GM10266 (cell line): ENCODE results near the gene DDX42.

Experiments used
- DNase-seq: peaks from one replicate; pipeline ENCODE4 v3.0.0; 2012; ENCODE audit errors: extremely low spot score
- TF ChIP-seq, protein P1 (sequence below): IDR thresholded peaks from 2 replicates; pipeline ENCODE4 v1.5.1; 2012; ENCODE audit warnings: mild to moderate bottlenecking, low read depth; ENCODE audit not compliant: control insufficient read depth, insufficient read depth; ENCODE audit errors: missing control alignments

The DDX42 gene, protein sequence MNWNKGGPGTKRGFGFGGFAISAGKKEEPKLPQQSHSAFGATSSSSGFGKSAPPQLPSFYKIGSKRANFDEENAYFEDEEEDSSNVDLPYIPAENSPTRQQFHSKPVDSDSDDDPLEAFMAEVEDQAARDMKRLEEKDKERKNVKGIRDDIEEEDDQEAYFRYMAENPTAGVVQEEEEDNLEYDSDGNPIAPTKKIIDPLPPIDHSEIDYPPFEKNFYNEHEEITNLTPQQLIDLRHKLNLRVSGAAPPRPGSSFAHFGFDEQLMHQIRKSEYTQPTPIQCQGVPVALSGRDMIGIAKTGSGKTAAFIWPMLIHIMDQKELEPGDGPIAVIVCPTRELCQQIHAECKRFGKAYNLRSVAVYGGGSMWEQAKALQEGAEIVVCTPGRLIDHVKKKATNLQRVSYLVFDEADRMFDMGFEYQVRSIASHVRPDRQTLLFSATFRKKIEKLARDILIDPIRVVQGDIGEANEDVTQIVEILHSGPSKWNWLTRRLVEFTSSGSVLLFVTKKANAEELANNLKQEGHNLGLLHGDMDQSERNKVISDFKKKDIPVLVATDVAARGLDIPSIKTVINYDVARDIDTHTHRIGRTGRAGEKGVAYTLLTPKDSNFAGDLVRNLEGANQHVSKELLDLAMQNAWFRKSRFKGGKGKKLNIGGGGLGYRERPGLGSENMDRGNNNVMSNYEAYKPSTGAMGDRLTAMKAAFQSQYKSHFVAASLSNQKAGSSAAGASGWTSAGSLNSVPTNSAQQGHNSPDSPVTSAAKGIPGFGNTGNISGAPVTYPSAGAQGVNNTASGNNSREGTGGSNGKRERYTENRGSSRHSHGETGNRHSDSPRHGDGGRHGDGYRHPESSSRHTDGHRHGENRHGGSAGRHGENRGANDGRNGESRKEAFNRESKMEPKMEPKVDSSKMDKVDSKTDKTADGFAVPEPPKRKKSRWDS

DNA sequence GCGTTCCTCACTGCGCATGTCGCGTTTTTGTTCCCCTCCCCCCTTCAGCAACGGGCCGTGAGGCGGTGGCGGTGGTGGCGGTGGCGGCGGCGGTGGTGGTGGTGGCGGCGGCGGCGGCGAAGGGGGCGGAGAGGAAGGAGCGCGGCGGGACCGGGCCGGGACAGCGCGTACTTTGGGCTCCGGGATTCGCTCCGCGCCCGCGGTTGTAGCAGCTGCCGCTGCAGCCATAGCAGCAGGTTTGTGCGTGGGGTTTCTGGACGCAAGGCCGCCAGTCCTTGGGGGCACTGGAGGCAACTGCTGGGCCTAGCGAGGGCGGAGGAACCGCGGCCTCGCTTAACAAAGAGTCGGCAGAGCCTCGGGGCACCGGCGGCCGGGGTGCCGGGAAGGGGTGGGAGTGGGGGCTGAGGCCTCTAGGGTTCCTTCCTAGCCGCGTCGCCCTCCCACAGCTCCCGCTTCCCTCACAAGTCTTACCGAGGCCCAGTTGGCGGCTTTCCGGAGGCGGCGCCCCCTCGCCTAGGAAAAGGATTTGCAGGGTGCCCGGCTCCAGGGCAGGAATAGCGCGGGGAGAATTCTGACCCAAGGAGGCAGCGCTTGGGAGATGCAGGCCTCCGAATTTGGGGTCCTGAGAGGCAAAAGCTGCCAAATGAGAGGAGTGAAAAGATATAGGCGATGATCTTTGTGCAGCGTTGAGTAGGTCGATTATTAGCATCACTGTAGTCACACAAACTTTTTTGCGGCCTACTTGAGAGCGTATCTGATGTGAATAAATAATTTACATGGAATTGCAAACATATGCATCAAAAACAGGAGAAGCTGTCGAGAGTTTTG, at the start of gene DDX42:
Gene DDX42, plus strand, starts transcription at position 30 of the 828 bp plus-strand sequence. CDS start 12,880 bp downstream, outside the sequence.
- no peak for DNase-seq

DNA sequence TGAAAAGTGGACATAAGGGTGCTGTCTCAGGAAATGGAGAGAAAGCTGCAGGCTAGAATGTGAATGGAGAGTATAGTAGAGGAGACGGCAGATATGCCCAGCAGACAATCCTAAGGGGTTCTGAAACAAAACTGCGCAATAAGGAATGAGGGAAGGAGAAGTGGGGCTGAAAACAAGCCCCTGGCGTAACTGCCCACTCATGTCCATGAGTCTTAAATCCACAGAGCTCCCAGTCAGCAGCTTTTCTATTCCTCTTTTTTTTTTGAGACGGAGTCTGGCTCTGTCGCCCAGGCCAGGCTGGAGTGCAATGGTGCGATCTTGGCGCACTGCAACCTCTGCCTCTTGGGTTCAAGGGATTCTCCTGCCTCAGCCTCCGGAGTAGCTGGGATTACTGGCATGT, 38.3 kb upstream of the DDX42 start:
- TF ChIP-seq, protein P1, sequence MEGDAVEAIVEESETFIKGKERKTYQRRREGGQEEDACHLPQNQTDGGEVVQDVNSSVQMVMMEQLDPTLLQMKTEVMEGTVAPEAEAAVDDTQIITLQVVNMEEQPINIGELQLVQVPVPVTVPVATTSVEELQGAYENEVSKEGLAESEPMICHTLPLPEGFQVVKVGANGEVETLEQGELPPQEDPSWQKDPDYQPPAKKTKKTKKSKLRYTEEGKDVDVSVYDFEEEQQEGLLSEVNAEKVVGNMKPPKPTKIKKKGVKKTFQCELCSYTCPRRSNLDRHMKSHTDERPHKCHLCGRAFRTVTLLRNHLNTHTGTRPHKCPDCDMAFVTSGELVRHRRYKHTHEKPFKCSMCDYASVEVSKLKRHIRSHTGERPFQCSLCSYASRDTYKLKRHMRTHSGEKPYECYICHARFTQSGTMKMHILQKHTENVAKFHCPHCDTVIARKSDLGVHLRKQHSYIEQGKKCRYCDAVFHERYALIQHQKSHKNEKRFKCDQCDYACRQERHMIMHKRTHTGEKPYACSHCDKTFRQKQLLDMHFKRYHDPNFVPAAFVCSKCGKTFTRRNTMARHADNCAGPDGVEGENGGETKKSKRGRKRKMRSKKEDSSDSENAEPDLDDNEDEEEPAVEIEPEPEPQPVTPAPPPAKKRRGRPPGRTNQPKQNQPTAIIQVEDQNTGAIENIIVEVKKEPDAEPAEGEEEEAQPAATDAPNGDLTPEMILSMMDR, result no peak
- DNase-seq, result no peak

More for the DNA sequence above, at the start of gene DDX42:
- TF ChIP-seq, protein P1, result peak; percentile 2

DNA sequence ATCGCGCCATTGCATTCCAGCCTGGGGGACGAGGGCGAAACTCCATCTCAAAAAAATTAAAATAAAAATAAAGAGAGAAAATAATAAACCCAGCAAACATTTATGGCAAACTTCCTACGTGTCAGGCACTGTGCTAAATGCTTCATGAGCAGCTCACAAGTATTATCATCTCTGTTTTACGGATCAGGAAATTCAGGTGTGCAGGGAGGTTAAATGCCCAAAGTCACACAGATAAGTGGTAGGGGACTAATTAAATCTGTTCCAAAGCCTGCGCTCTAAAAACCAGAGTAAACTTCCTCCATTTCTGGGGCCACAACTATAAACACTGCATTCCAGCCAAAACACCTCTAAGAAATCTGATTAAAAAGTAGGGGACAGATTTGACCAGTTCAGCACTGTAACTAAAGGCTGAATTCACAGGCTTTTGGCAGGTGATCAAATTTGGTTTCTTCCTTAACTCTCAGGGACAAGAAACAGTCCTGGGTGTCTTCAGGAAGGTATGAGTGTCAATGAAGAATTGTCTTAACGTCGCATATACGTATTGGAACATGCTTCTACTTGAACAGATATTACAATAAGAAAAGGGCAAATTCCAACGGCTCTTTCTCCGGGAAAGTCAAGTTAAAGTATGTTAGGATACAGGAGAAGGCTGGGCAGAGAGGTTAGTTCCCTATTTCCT, 33.4 kb upstream of the DDX42 start:
- no peak for DNase-seq
- TF ChIP-seq, protein P1, result no peak

DNA sequence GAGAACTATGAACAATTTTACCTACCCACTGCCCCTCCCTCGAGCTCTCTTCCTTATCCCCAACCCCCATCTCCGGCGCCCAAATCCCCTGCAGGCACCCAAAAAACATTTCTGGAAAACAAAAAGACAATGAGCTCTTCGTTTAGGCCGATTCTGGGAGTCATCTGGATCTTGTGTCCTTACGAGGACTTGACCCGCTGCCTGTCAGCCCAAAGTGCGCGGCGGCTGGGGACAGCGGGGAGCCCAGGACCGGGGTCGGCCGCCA, 32.9 kb upstream of the DDX42 start:
- TF ChIP-seq, protein P1, result no peak
- no peak for DNase-seq

DNA sequence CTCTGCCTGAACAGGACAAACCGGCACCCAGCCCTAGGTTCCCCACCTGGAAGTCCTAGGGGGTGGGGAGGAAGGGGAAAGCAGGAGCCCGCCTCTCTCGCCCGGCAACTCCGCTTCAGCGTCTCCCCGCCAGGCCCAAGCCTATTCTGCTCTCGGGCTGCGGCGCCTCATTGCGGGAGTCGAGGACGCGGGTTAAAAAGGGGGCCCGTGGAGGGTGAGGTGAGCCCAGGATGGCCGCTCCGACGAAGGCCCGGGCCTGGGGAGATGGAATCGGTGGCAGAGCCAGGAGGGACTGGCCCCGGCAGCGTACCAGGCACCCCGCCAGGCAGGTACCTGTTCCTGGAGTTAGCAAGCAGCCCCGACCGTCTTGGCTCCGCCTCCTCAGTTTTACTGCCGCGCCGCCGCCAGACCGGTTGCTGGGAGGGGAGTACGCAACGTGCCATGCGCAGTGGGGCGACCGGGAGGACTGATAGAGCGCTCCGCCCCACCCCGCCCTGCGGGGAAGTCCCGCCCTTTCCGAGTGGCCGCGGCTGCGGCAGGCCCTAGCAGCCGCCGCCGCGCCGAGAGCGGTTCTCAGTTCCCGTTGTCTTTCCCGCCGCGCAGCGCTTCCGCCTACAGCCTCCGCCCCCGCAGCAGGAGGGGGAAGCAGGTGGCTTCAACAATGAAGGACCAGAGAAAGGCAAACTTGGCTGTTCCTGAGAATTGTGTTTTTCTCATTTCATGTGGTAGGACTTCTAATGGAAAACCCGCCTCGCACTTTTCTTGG, 32.4 kb upstream of the DDX42 start, which contains the start of gene STRADA:
Gene STRADA, minus strand, starts transcription at position 392 of the 766 bp plus-strand sequence. CDS start 13,430 bp downstream, outside the sequence.
- TF ChIP-seq, protein P1, result no peak
- peak; percentile 94 for DNase-seq

DNA sequence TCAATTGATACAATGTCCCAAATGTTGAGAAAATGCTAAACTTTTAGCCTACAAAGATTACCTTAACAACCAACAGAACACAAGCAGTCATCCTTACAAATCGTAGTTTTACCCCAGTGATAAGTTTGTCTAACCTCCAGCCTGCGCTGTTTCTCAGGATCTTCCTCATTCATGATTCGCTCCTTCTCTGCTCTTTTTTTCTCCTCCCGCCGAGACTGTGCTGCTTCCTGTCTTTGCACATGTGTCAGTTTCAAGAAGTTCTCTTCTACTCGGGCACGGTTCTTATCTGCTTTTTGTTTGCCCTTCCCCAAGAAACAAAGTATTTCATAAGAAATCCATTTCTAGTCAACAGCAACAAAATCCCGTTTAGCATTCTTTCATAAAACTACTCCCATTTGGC, 22.2 kb upstream of the DDX42 start:
- TF ChIP-seq, protein P1, result no peak
- DNase-seq, result no peak
